Parathyroid adenoma (tissue), 2 donors: ENCODE results near the gene KLF7.

Experiments used
- H2AFZ ChIP-seq: fragments of 300-600 bp; sonication (generic); one replicate; pipeline ENCODE4 v1.7.0; 2017; ENCODE audit warnings: antibody characterized with exemption, mild to moderate bottlenecking
- H3K27ac ChIP-seq: fragments of 300-600 bp; sonication (generic); one replicate; pipeline ENCODE4 v1.7.0; 2017
- H3K27me3 ChIP-seq: fragments of 300-600 bp; sonication (generic); one replicate; pipeline ENCODE4 v1.7.0; 2017; ENCODE audit warnings: low read length; ENCODE audit not compliant: control insufficient read depth, insufficient read depth
- H3K36me3 ChIP-seq: fragments of 300-600 bp; sonication (generic); one replicate; pipeline ENCODE4 v1.7.0; 2017; ENCODE audit warnings: low read length; ENCODE audit not compliant: control insufficient read depth, insufficient read depth
- H3K4me1 ChIP-seq: fragments of 300-600 bp; sonication (generic); one replicate; pipeline ENCODE4 v1.7.0; 2017; ENCODE audit warnings: control low read depth
- H3K4me2 ChIP-seq: fragments of 300-600 bp; sonication (generic); one replicate; pipeline ENCODE4 v1.7.0; 2017; ENCODE audit warnings: low read length
- H3K4me3 ChIP-seq: fragments of 300-600 bp; sonication (generic); one replicate; pipeline ENCODE4 v1.7.0; 2017; ENCODE audit warnings: low read depth, low read length
- H3K79me2 ChIP-seq: fragments of 300-600 bp; sonication (generic); one replicate; pipeline ENCODE4 v1.7.0; 2017; ENCODE audit warnings: control low read depth
- H3K9ac ChIP-seq: fragments of 300-600 bp; sonication (generic); one replicate; pipeline ENCODE4 v1.7.0; 2017; ENCODE audit warnings: mild to moderate bottlenecking
- H3K9me3 ChIP-seq: fragments of 300-600 bp; sonication (generic); one replicate; pipeline ENCODE4 v1.7.0; 2017; ENCODE audit warnings: low read length; ENCODE audit not compliant: control insufficient read depth
- TF ChIP-seq, protein P1 (sequence below): fragments of 300-600 bp; sonication (generic); IDR thresholded peaks from one replicate; pipeline ENCODE4 v1.7.0; 2017; ENCODE audit warnings: antibody characterized with exemption, mild to moderate bottlenecking
- donor health status: primary hyperparathyroidism.

The KLF7 gene

DNA sequence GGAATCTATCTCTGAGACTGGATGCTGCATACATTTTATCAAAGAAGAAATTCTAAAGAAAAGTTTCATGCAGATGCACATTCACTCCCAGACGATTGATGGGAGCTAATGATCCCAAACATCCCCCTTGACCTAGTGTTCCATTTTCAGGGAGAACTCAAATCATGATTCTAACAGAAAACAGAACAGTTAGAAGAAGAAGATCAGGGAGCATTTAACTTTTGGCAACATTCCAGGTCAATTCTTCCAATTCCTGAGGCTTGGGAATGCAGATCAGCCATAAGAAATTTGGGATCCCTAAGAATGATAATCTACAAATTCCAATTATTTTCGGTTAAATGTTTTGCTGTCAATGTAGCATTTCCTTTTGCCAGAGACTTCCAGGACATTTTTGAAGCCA is 129.9 kb downstream of the KLF7 start:
- Histone ChIP-seq H3K9me3 (no peaks in the 10 kb centered on the region), H2AFZ (no peak overlapping the region), H3K79me2 (no peaks in the 10 kb centered on the region), H3K27ac (no peak overlapping the region), H3K4me1 (no peaks in the 10 kb centered on the region), H3K4me3 (no peak overlapping the region), H3K4me2 (no peak overlapping the region), H3K27me3 (no peaks in the 10 kb centered on the region), H3K9ac (no peak overlapping the region), H3K36me3 (no peaks in the 10 kb centered on the region)
- TF ChIP-seq, protein P1, sequence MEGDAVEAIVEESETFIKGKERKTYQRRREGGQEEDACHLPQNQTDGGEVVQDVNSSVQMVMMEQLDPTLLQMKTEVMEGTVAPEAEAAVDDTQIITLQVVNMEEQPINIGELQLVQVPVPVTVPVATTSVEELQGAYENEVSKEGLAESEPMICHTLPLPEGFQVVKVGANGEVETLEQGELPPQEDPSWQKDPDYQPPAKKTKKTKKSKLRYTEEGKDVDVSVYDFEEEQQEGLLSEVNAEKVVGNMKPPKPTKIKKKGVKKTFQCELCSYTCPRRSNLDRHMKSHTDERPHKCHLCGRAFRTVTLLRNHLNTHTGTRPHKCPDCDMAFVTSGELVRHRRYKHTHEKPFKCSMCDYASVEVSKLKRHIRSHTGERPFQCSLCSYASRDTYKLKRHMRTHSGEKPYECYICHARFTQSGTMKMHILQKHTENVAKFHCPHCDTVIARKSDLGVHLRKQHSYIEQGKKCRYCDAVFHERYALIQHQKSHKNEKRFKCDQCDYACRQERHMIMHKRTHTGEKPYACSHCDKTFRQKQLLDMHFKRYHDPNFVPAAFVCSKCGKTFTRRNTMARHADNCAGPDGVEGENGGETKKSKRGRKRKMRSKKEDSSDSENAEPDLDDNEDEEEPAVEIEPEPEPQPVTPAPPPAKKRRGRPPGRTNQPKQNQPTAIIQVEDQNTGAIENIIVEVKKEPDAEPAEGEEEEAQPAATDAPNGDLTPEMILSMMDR: no peak

GRCh38 chr2:207032490-207032889 is 133.3 kb downstream of the KLF7 start:
- Histone ChIP-seq H3K9ac (no peak overlapping the region), H3K4me2 (no peak overlapping the region), H3K9me3 (no peaks in the 10 kb centered on the region), H2AFZ (no peak overlapping the region), H3K27me3 (no peaks in the 10 kb centered on the region), H3K79me2 (no peaks in the 10 kb centered on the region), H3K4me3 (no peak overlapping the region), H3K4me1 (no peaks in the 10 kb centered on the region), H3K36me3 (no peaks in the 10 kb centered on the region), H3K27ac (no peak overlapping the region)
- TF ChIP-seq, protein P1: no peak
